ENCODE data around the gene HMCN2. TPM values are rescaled to one million over a fixed set of nuclear protein-coding genes. Genes with fewer than 3 reads are reported as not detected.

HMCN2 gene
- total RNA-seq, 1 experiment from 2014 or later: 8.6 TPM

GRCh38 chr9:130352586-130353285 is 87.2 kb downstream of the HMCN2 start:
- no CpG with 5 or more reads among the region's 17 CpGs for WGBS (ENCODE audit: extremely low coverage, insufficient read length, low lambda C conversion rate)
- Histone ChIP-seq H3K23ac (ENCODE audit: insufficient read length, low read depth, low read length) (no peak overlapping the region), H2BK15ac (ENCODE audit: low read depth, low read length) (no peak overlapping the region), H4K8ac (replicated peaks; ENCODE audit: insufficient read length, low read depth, low read length) (no peak overlapping the region), H2BK12ac (ENCODE audit: insufficient read length, low read depth, low read length) (no peak overlapping the region), H3K9me3 (ENCODE audit: control insufficient read depth, low read depth, low read length) (no peaks in the 10 kb centered on the region), H4K91ac (ENCODE audit: insufficient read length, low read depth, low read length) (no peak overlapping the region), H2BK5ac (ENCODE audit: insufficient read length, low read length) (no peak overlapping the region), H3K79me1 (ENCODE audit: insufficient read depth, low read depth, low read length, poor library complexity, severe bottlenecking) (no peaks in the 10 kb centered on the region), H3K23me2 (ENCODE audit: insufficient read length, low read depth, low read length, poor library complexity, severe bottlenecking) (no peaks in the 10 kb centered on the region), H2AK5ac (ENCODE audit: insufficient read length, low read length) (no peak overlapping the region), H3K4me1 (ENCODE audit: insufficient read depth, low read length) (no peaks in the 10 kb centered on the region), H3K56ac (ENCODE audit: insufficient read length, low read depth, low read length) (no peak overlapping the region), H3K4ac (ENCODE audit: low read depth, low read length) (no peak overlapping the region), H3K27me3 (ENCODE audit: insufficient read depth, low read length) (no peaks in the 10 kb centered on the region), H3K9ac (ENCODE audit: extremely low read depth, insufficient read length, low read length) (no peak overlapping the region), H2BK20ac (ENCODE audit: low read depth, low read length, poor library complexity, severe bottlenecking) (no peak overlapping the region), H4K5ac (ENCODE audit: insufficient read length, low read depth, low read length) (no peak overlapping the region), H4K20me1 (ENCODE audit: control insufficient read depth, insufficient read depth, insufficient read length) (no peaks in the 10 kb centered on the region), H2AFZ (ENCODE audit: low read length) (no peak overlapping the region), H3K18ac (ENCODE audit: insufficient read length, low read depth, low read length) (no peak overlapping the region), H3K14ac (ENCODE audit: insufficient read depth, low read length) (no peak overlapping the region), H3K4me2 (ENCODE audit: insufficient read depth, insufficient read length, low read length) (no peak overlapping the region), H3T11ph (ENCODE audit: low read length) (no peak overlapping the region), H3K27ac (ENCODE audit: insufficient read length, low read depth, low read length) (no peak overlapping the region), H2BK120ac (ENCODE audit: low read depth, low read length, poor library complexity, severe bottlenecking) (no peak overlapping the region), H3K79me2 (ENCODE audit: insufficient read depth, low read length) (no peaks in the 10 kb centered on the region)
- H3K36me3 Mint-ChIP-seq (ENCODE audit: insufficient read depth in 1 of 3, low read depth in 3 of 3): peaks cover 0 to 6% (median 2%) of the 10 kb centered on the region in 3 experiments; a peak in 3 of 7 replicates
- H3K27ac Mint-ChIP-seq: no peak overlapping the region
- H3K4me3 Mint-ChIP-seq: no peak overlapping the region
- no peaks in the 10 kb centered on the region; a peak in 1 of 5 replicates for H3K9me3 Mint-ChIP-seq
- no peaks in the 10 kb centered on the region; the same call in 1 of the 2 replicates for H3K27me3 Mint-ChIP-seq (ENCODE audit: low read depth)
- no peak for DNase-seq
- no peak for TF ChIP-seq CTCF (conservative IDR thresholded peaks at IDR 0.05)
- H3K4me1 Mint-ChIP-seq: no peaks in the 10 kb centered on the region

Measured in H9 (cell line).